Measurements from ENCODE around the gene C3orf85. TPM values are rescaled to one million over a fixed set of nuclear protein-coding genes. Genes with fewer than 3 reads are reported as not detected.

Gene C3orf85
- total RNA-seq, 4 donors from 2014 or later = not detected

DNA sequence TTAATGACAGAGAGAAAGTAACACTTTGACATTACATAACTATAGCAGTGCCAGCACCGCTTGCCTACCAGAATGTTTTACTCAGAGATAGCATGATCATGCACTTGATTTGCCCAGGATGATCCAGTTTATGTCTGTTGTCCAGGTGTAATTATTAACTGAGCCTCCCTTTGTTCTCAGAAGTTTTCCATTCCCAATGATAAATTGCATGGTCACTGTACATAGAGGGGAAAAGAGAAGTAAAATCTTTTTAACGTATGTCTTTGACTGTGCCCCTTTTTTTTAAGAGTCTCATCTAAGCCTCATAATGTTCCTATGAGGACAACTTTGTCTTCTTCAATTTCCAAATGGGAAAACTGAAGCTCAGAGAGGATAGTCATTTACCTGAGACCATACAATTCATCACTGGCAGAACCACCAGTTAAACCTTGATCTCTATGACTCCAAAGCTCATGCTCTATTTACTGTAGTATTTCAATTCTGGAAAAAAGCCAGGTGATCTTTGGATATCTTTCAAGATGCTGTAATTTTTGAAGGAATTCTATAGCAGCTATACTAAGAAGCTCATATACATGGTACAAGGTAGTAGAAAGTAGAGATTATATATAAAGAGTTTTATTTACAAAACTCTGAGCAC lies 25.1 kb downstream of the C3orf85 start:
- intact Hi-C loops (cut with DNase I) = no loop called here
- WGBS, 2 donors = 27 to 35% methylated on average over 2 of the region's 2 CpGs
- Histone ChIP-seq H3K4me1 (no peaks in the 10 kb centered on the region), H3K27ac (no peak overlapping the region), H3K27me3 (no peaks in the 10 kb centered on the region), H3K9me3 (peaks cover 0 to 4% (median 4%) of the 10 kb centered on the region in 3 donors), H3K4me3 (no peak overlapping the region), H3K36me3 (no peaks in the 10 kb centered on the region)
- DNase-seq = no peak
- no peak for TF ChIP-seq POLR2A (IDR thresholded peaks at IDR 0.05)
- TF ChIP-seq CTCF (IDR thresholded peaks at IDR 0.05) = no peak

DNA sequence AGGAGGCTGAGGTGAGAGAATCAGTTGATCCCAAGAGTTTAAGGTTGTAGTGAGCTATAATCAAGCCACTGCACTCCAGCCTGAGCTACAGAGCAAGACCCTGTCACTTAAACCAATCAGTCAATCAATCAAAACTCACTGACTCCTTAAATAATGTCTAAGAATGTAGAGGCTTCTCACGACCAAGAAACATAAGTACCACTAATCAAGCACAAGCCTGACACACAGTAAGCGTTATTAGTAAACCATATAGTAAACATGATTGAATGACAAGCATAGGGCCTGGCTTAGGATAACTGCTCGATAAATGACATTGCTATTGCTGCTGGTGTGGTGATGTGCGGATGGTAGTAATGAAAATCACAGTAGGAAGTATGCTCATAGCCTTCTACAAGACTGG lies 29.4 kb downstream of the C3orf85 start:
- no peak overlapping the region for H3K4me3 ChIP-seq
- WGBS, 2 donors = 77 to 85% methylated on average over 4 of the region's 4 CpGs
- H3K4me1 ChIP-seq = no peaks in the 10 kb centered on the region
- H3K27ac ChIP-seq = no peak overlapping the region
- peaks cover 0 to 4% (median 4%) of the 10 kb centered on the region in 3 donors for H3K9me3 ChIP-seq
- no peaks in the 10 kb centered on the region for H3K27me3 ChIP-seq
- intact Hi-C loops (cut with DNase I) = no loop called here
- TF ChIP-seq POLR2A (IDR thresholded peaks at IDR 0.05) (no peak), CTCF (IDR thresholded peaks at IDR 0.05) (no peak)
- H3K36me3 ChIP-seq = no peaks in the 10 kb centered on the region
- DNase-seq = no peak

DNA sequence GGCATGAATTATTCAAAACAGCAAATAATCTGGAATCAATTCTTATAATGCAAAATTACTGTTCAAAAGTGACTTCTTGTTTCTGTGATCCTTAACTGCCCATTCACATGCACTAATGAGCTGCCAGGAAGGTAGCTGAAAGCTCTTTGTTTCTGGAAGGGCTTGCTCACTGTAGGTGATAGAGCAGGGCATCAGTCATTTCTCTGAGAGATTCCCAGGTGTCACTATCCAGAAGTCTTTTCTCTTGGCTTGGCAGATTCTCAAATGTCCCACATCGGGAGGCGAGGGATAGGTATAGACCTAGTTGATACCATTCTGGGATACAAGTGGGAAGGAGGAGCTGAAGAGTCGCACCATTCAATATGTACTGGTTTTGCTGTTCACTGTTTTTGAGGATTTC lies 35.0 kb downstream of the C3orf85 start:
- no peak for DNase-seq
- TF ChIP-seq POLR2A (IDR thresholded peaks at IDR 0.05) (no peak), CTCF (IDR thresholded peaks at IDR 0.05) (no peak)
- 90 to 94% methylated on average over 3 of the region's 3 CpGs for WGBS, 2 donors
- intact Hi-C loops (cut with DNase I) = no loop called here
- Histone ChIP-seq H3K4me1 (no peaks in the 10 kb centered on the region), H3K4me3 (no peak overlapping the region), H3K27ac (no peak overlapping the region), H3K27me3 (no peaks in the 10 kb centered on the region), H3K36me3 (no peaks in the 10 kb centered on the region), H3K9me3 (no peaks in the 10 kb centered on the region)

- intact Hi-C loops (cut with DNase I) = no loop called here
- no peaks in the 10 kb centered on the region for H3K4me1 ChIP-seq
- no peak overlapping the region for H3K27ac ChIP-seq
- no peaks in the 10 kb centered on the region for H3K27me3 ChIP-seq
- 41 to 66% methylated on average over 3 of the region's 3 CpGs for WGBS, 2 donors
- TF ChIP-seq POLR2A (IDR thresholded peaks at IDR 0.05) (no peak), CTCF (IDR thresholded peaks at IDR 0.05) (no peak)
- no peaks in the 10 kb centered on the region for H3K36me3 ChIP-seq
- no peak overlapping the region for H3K4me3 ChIP-seq
- H3K9me3 ChIP-seq = no peaks in the 10 kb centered on the region
- DNase-seq = no peak
Observed at GRCh38 chr3:109175411-109175810, 38.9 kb downstream of the C3orf85 start.

- H3K27ac ChIP-seq = no peak overlapping the region
- H3K27me3 ChIP-seq = no peaks in the 10 kb centered on the region
- 85 to 92% methylated on average over 4 of the region's 4 CpGs for WGBS, 2 donors
- intact Hi-C loops (cut with DNase I) = no loop called here
- no peak for DNase-seq
- H3K9me3 ChIP-seq = no peaks in the 10 kb centered on the region
- TF ChIP-seq CTCF (IDR thresholded peaks at IDR 0.05) (no peak), POLR2A (IDR thresholded peaks at IDR 0.05) (no peak)
- no peaks in the 10 kb centered on the region for H3K36me3 ChIP-seq
- no peaks in the 10 kb centered on the region for H3K4me1 ChIP-seq
- H3K4me3 ChIP-seq = no peak overlapping the region
Observed at GRCh38 chr3:109176726-109177125, 40.2 kb downstream of the C3orf85 start.
